MM.1S (cell line): ENCODE measurements around the gene EMP3.

ENCODE experiments used
- CTCF ChIP-seq: fragments of 300-600 bp; sonication (generic); IDR thresholded peaks from 2 replicates; pipeline ENCODE4 v1.5.1; 2016; ENCODE audit warnings: antibody characterized with exemption, low read length, mixed read lengths
- EZH2 ChIP-seq: fragments of 300-600 bp; sonication (generic); optimal IDR thresholded peaks from 2 replicates; pipeline ENCODE3; 2017; ENCODE audit warnings: low read depth, mild to moderate bottlenecking, antibody characterized with exemption, low read length, mixed read lengths
- EZH2phosphoT487 ChIP-seq: fragments of 300-600 bp; sonication (generic); IDR thresholded peaks from 2 replicates; pipeline ENCODE4 v1.6.1; 2018; ENCODE audit warnings: antibody characterized with exemption, low read length

GRCh38 chr19:48325265-48325910 lies at the start of gene EMP3:
- no peak for TF ChIP-seq EZH2
- TF ChIP-seq EZH2phosphoT487, result no peak
- no peak for TF ChIP-seq CTCF
